Breast epithelium (tissue), 4 donors: ENCODE results near the gene ETFA. TPM values are rescaled to one million over a fixed set of nuclear protein-coding genes. Genes with fewer than 3 reads are reported as not detected.
"Not testable (repeated sequence)": the region's sequence is repeated elsewhere in the genome, so short reads cannot be mapped to it uniquely, and the experiment has no call there.

Experiments used
- DNase-seq, 2 donors: peaks; one replicate each; pipeline ENCODE4 v3.0.0-alpha.2; 2019; ENCODE audit warnings: low spot score in 2 of 2
- H3K27ac ChIP-seq, 2 donors: fragments of 200-600 bp; sonication (generic) in 1 of 2; one replicate each; pipeline ENCODE4 v1.5.1; 2016 to 2019; ENCODE audit warnings: mild to moderate bottlenecking in 1 of 2
- H3K27me3 ChIP-seq, 2 donors: fragments of 200-600 bp; sonication (generic) in 1 of 2; one replicate each; pipeline versions ENCODE4 v1.5.1 to v1.6.0; 2017 to 2019; ENCODE audit warnings: control low read depth in 1 of 2, mild to moderate bottlenecking in 1 of 2
- H3K36me3 ChIP-seq: fragments of 200-600 bp; one replicate; pipeline ENCODE4 v1.5.1; 2019
- H3K4me1 ChIP-seq, 2 donors: fragments of 200-600 bp; sonication (generic); one replicate each; pipeline ENCODE4 v1.5.1; 2016 to 2019; ENCODE audit warnings: control low read depth in 1 of 2
- H3K4me3 ChIP-seq, 3 donors: fragments of 200-600 bp; sonication (generic); 1 replicate in 2 of 3; 2 replicates in 1 of 3; pipeline ENCODE4 v1.5.1; 2016 to 2019; ENCODE audit warnings: mild to moderate bottlenecking in 3 of 3, moderate library complexity in 2 of 3
- H3K9me3 ChIP-seq, 2 donors: fragments of 200-600 bp; sonication (generic) in 1 of 2; one replicate each; pipeline ENCODE4 v1.5.1; 2016 to 2019; ENCODE audit warnings: control low read depth in 1 of 2
- POLR2A ChIP-seq: fragments of 450-650 bp; IDR thresholded peaks from one replicate; pipeline ENCODE4 v1.6.1; 2016; ENCODE audit warnings: antibody characterized with exemption, mild to moderate bottlenecking, moderate library complexity
- POLR2AphosphoS5 ChIP-seq, 3 donors: sonication (generic); formaldehyde crosslinking; IDR thresholded peaks; one replicate each; pipeline ENCODE4 v1.6.1; 2017; ENCODE audit warnings: antibody characterized with exemption in 3 of 3
- intact Hi-C: fragments of 100-400 bp; cut with DNase I; formaldehyde crosslinking; loops from one replicate; pipeline ENCODE4 v1.15.1; 2023; ENCODE audit warnings: low total_unique reads
- total RNA-seq, 3 donors: library from RNA; depleted of rRNA; stranded (reverse); fragments of >200 nt; gene quantifications; one replicate each; pipeline ENCODE4 v1.1.0, GENCODE V29; 2016
- TF ChIP-seq, protein P1 (sequence below), 3 donors: fragments of 450-650 bp; IDR thresholded peaks; one replicate each; pipeline ENCODE4 v1.5.1; 2016 to 2017; ENCODE audit warnings: antibody characterized with exemption in 3 of 3, mild to moderate bottlenecking in 3 of 3, moderate library complexity in 3 of 3

The ETFA gene
- total RNA-seq, 3 donors from 2014 or later = 96.0 to 108 (median 108) TPM

GRCh38 chr15:76324066-76324465 is 12.8 kb upstream of the ETFA start:
- no peak for DNase-seq
- peaks cover 0 to 12% of the 10 kb centered on the region in 2 donors for H3K27me3 ChIP-seq
- no peaks in the 10 kb centered on the region for H3K36me3 ChIP-seq
- no peaks in the 10 kb centered on the region for H3K4me1 ChIP-seq
- intact Hi-C loops = no loop called here
- H3K9me3 ChIP-seq = no peaks in the 10 kb centered on the region
- no peak overlapping the region for H3K4me3 ChIP-seq
- H3K27ac ChIP-seq = no peak overlapping the region
- TF ChIP-seq, protein P1, sequence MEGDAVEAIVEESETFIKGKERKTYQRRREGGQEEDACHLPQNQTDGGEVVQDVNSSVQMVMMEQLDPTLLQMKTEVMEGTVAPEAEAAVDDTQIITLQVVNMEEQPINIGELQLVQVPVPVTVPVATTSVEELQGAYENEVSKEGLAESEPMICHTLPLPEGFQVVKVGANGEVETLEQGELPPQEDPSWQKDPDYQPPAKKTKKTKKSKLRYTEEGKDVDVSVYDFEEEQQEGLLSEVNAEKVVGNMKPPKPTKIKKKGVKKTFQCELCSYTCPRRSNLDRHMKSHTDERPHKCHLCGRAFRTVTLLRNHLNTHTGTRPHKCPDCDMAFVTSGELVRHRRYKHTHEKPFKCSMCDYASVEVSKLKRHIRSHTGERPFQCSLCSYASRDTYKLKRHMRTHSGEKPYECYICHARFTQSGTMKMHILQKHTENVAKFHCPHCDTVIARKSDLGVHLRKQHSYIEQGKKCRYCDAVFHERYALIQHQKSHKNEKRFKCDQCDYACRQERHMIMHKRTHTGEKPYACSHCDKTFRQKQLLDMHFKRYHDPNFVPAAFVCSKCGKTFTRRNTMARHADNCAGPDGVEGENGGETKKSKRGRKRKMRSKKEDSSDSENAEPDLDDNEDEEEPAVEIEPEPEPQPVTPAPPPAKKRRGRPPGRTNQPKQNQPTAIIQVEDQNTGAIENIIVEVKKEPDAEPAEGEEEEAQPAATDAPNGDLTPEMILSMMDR (IDR thresholded peaks at IDR 0.05) = no peak

DNA sequence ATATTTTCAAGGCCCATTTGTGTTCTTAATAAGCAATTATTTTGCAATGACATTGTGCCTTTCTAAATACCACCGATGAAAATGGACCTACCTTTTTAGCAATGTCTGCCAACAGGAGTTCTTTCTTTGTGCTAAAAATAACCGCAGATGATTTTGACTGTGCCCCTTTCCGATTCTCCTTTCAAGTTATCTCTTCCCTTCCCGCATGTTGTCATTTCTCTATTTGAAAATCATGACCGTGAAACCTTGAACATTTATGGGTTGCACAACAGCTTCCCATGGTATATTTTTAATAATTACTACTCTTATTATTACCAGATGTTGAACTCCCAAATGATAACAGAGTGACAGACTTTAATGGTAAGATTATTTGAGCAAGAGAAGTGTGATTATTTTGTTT is 10.3 kb upstream of the ETFA start:
- TF ChIP-seq POLR2A (no peak), POLR2AphosphoS5 (IDR thresholded peaks at IDR 0.05) (no peak)
- TF ChIP-seq, protein P1 (IDR thresholded peaks at IDR 0.05) = no peak
- Histone ChIP-seq H3K36me3 (no peaks in the 10 kb centered on the region), H3K4me3 (no peak overlapping the region), H3K27me3 (peaks cover 0 to 11% of the 10 kb centered on the region in 2 donors), H3K9me3 (no peaks in the 10 kb centered on the region), H3K4me1 (no peaks in the 10 kb centered on the region), H3K27ac (no peak overlapping the region)
- DNase-seq = no peak
- intact Hi-C loops = no loop called here

- TF ChIP-seq POLR2A = no peak
- no peak for TF ChIP-seq POLR2AphosphoS5 (IDR thresholded peaks at IDR 0.05)
- TF ChIP-seq, protein P1 (IDR thresholded peaks at IDR 0.05) = no peak
- Histone ChIP-seq H3K9me3 (no peaks in the 10 kb centered on the region), H3K4me3 (no peak overlapping the region), H3K27ac (no peak overlapping the region), H3K36me3 (no peaks in the 10 kb centered on the region), H3K27me3 (peaks cover 0 to 6% of the 10 kb centered on the region in 2 donors), H3K4me1 (no peaks in the 10 kb centered on the region)
- DNase-seq = no peak
- intact Hi-C loops = no loop called here
Observed at GRCh38 chr15:76321171-76321570, 9.9 kb upstream of the ETFA start.

- H3K4me3 ChIP-seq = no peak overlapping the region
- DNase-seq = no peak
- TF ChIP-seq, protein P1 (IDR thresholded peaks at IDR 0.05) = no peak
- no peak for TF ChIP-seq POLR2AphosphoS5 (IDR thresholded peaks at IDR 0.05)
- no peak for TF ChIP-seq POLR2A
- H3K27ac ChIP-seq = no peak overlapping the region
- H3K4me1 ChIP-seq = no peaks in the 10 kb centered on the region
- no peaks in the 10 kb centered on the region for H3K9me3 ChIP-seq
- intact Hi-C loops = no loop called here
- H3K27me3 ChIP-seq = peaks cover 0 to 4% of the 10 kb centered on the region in 2 donors
- H3K36me3 ChIP-seq = no peaks in the 10 kb centered on the region
Observed at GRCh38 chr15:76320012-76320411, 8.7 kb upstream of the ETFA start.

- Histone ChIP-seq H3K9me3 (no peaks in the 10 kb centered on the region), H3K36me3 (no peaks in the 10 kb centered on the region), H3K27ac (peak overlapping the region in 1 of 2 donors; percentile 66), H3K4me3 (no peak overlapping the region), H3K27me3 (no peaks in the 10 kb centered on the region), H3K4me1 (no peaks in the 10 kb centered on the region)
- intact Hi-C loops = no loop called here
- DNase-seq = no peak
- TF ChIP-seq, protein P1 (IDR thresholded peaks at IDR 0.05) = no peak
- TF ChIP-seq POLR2A (no peak), POLR2AphosphoS5 (IDR thresholded peaks at IDR 0.05) (no peak)
Observed at GRCh38 chr15:76313731-76314130, 2.5 kb upstream of the ETFA start.

DNA sequence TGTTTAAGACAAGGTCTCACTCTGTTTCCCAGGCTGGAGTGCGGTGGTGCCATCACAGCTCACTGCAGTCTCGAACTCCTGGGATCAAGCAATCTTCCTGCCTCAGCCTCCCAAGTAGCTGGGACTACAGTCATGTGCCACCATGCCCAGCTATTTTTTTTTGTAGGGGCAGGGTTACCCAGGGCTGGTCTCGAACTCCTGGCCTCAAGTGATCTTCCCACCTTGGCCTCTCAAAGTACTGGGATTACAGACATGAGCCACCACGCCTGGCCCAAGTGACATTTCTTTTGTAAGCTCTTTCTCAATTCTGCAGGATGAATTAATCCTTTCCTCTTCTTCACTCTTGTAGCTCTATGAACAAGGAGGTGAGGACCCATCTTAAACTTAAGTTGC is 1.9 kb upstream of the ETFA start:
- H3K27me3 ChIP-seq, H3K9me3 ChIP-seq, H3K36me3 ChIP-seq, DNase-seq, H3K4me1 ChIP-seq, H3K4me3 ChIP-seq, intact Hi-C loops: not testable (repeated sequence)
- H3K27ac ChIP-seq = peak overlapping the region; percentile 66 to 71
